ENCODE results near the gene GP1BA.

GP1BA gene

DNA sequence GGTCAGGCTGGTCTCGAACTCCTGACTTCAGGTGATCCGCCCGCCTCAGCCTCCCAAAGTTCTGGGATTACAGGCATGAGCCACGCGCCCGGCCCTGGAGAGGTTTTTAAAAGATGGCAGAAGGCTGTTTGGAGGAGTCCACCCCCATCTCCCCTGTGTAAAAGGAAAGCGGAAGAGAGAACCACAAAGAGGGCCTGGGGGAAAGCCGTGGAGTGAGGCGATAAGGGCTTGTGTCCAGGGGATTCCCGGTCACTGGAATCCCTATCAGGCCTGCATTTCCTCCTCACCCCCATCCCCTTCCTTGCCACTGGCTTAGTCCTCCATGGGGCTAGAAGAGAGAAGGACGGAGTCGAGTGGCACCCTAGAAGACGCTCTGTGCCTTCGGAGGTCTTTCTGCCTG lies at the start of gene GP1BA:
Gene GP1BA, plus strand, starts transcription at position 315 of the 400 bp plus-strand sequence. CDS start 328 bp downstream, outside the sequence.
- no peak for DNase-seq

GRCh38 chr17:4884489-4884888 lies 47.6 kb upstream of the GP1BA start:
- no peak for DNase-seq

DNA sequence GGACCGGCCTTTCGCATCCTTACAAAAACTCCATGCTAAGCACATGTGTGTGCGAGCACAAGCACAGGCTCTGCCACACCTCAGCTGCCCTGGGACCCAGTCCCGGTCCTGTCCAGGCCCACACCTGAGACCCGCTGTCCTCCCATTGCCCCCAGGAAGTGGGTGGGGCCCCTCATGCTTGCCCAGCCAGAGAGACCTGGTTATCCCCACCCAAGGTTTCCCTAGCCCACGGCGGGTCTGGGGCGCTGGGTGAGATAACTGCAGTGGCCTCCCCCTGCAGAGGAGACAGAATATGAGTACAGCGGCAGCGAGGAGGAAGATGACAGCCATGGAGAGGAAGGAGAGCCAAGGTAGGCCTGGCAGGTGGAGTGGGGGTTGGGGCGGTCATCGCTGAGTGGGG lies 45.2 kb upstream of the GP1BA start:
- DNase-seq = no peak

DNA sequence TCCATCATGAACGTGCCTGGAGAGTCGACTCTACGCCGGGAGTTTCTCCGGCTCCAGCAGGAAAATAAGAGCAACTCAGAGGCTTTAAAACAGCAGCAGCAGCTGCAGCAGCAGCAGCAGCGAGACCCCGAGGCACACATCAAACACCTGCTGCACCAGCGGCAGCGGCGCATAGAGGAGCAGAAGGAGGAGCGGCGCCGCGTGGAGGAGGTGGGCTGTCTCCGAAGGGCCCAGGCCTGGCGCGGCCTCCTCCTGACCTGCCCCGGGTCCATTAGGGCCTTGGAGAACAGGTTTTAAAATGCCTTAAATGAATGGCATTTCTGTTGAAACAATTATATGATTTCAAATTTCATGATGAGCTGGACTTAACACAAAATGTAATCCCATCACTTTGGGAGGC lies 44.5 kb upstream of the GP1BA start:
- no peak for DNase-seq

DNA sequence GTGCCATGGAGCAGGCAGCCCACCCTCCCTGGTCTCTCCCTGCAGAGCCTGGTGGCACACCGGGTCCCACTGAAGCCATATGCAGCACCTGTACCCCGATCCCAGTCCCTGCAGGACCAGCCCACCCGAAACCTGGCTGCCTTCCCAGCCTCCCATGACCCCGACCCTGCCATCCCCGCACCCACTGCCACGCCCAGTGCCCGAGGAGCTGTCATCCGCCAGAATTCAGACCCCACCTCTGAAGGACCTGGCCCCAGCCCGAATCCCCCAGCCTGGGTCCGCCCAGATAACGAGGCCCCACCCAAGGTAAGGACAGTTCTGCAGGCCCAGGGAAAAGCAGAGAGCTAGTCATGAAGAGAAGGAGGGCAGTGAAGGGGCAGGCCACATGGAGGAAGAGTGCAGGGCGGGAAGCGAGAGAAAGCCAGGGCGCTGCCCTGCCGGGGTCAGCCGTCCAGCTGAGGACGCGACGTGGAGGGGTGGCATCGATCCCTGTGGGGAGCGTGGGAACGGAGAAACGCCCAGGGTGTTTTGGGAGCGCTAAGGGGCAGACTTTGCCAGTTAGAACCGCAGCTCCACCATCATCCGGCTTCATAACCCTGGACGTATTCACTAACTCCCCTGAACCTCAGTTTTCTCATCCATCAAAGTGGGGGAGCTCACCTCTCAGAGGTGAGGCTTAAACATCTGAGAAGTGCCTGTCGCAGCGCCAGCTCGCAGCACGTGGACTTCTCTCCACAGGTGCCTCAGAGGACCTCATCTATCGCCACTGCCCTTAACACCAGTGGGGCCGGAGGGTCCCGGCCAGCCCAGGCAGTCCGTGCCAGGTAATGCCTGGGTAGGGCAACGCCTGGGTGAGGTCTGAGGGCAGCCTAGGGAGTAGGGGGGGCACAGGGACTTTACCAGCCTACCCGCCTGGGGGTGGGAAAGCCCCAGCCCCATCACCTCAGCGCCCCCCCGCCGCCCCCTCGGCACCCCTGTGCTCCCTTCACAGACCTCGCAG lies 40.4 kb upstream of the GP1BA start:
- DNase-seq = no peak

GRCh38 chr17:4892499-4893221 lies 39.4 kb upstream of the GP1BA start:
- no peak for DNase-seq

GRCh38 chr17:4893272-4893671 lies 38.8 kb upstream of the GP1BA start:
- DNase-seq = no peak

- DNase-seq = no peak
Measured at GRCh38 chr17:4893721-4894560, 38.1 kb upstream of the GP1BA start.

DNA sequence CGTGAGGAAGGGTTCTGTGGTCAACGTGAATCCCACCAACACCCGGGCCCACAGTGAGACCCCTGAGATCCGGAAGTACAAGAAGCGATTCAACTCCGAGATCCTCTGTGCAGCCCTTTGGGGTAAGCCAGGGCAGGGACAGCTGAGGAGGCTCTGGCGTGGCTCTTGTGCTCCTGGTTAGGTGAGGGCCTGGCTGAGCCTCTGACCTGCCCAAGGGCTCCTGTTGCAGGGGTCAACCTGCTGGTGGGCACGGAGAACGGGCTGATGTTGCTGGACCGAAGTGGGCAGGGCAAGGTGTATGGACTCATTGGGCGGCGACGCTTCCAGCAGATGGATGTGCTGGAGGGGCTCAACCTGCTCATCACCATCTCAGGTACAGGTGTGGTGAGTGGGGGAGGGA lies 37.0 kb upstream of the GP1BA start:
- DNase-seq = no peak

GRCh38 chr17:4895657-4896331 lies 36.3 kb upstream of the GP1BA start:
- DNase-seq = no peak

DNA sequence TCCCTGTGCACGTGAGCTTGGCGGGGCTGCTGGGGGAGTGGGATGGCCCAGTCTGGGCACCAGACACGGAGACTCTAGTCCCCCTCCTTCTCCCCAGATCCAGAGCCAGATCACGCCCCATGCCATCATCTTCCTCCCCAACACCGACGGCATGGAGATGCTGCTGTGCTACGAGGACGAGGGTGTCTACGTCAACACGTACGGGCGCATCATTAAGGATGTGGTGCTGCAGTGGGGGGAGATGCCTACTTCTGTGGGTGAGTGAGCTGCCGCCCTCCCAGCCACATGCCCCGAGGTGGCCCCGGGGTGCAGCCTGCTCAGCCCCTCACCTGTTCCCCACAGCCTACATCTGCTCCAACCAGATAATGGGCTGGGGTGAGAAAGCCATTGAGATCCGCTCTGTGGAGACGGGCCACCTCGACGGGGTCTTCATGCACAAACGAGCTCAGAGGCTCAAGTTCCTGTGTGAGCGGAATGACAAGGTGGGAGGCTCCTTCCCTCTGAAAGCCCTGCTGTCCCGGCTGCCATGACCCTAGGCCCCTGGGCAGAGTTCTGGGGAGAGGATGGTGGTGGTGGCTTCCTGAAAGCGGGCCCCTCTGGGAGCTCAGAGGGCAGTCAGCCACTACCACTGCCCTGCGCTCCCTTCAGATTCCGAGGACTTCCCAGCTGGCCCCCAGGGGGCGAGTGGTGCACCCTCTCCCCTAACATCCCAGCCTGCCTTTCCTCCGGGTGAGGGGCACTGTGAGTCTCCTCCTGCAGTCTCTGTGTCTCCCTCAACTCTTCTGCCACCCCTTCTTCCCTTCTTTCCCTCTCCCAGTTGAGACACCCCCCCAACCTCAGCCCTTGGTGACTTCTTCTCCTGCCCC lies 35.5 kb upstream of the GP1BA start:
- DNase-seq = no peak

DNA sequence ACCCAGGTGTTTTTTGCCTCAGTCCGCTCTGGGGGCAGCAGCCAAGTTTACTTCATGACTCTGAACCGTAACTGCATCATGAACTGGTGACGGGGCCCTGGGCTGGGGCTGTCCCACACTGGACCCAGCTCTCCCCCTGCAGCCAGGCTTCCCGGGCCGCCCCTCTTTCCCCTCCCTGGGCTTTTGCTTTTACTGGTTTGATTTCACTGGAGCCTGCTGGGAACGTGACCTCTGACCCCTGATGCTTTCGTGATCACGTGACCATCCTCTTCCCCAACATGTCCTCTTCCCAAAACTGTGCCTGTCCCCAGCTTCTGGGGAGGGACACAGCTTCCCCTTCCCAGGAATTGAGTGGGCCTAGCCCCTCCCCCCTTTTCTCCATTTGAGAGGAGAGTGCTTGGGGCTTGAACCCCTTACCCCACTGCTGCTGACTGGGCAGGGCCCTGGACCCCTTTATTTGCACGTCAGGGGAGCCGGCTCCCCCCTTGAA lies 34.8 kb upstream of the GP1BA start:
- no peak for DNase-seq

DNA sequence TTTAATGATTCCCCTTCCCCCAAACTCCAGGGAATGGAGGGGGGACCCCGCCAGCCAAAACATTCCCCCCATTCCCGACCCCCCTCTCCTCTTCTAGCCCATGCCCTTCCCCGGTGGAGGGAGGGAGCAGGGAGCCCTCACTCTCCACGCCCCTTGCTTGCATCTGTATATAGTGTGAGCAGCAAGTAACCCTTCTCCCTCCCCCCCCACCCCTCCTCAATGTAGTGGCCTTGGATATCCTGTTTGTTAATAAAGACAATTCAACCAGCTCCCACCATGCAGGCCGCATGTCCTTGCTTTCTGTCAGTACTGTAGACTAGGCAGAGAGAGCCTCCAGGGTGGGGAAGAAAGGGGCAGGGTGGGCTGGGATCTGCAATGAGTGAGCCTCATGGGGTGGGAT lies 34.3 kb upstream of the GP1BA start:
- no peak for DNase-seq

- no peak for DNase-seq
Measured at GRCh38 chr17:4898351-4898750, 33.7 kb upstream of the GP1BA start.

DNA sequence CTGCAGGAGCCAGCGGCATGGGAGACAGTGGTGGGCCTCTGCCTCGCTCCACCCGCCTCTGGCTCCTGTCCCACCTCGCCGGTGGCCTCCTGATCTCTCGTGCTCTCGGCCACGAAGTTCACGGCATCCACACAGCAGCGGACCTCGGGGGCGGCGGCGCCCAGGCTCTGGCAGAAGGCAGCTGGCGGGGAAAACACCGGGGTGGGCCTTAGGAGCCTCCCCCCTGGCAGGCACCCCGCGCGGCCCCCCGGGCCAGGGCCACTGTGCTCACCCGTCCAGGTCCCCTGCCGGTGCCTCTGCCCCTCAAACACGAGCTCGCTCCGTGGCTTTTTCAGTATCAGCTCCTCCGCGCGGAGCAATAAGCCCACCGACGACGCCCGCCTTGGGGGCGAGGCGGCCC lies 33.1 kb upstream of the GP1BA start:
- DNase-seq = no peak

GRCh38 chr17:4899341-4900230 lies 32.5 kb upstream of the GP1BA start, which contains the start of gene C17orf107:
C17orf107 (plus strand) TSS chr17:4899536; CDS start chr17:4899763, 227 bp downstream.
- DNase-seq = no peak

DNA sequence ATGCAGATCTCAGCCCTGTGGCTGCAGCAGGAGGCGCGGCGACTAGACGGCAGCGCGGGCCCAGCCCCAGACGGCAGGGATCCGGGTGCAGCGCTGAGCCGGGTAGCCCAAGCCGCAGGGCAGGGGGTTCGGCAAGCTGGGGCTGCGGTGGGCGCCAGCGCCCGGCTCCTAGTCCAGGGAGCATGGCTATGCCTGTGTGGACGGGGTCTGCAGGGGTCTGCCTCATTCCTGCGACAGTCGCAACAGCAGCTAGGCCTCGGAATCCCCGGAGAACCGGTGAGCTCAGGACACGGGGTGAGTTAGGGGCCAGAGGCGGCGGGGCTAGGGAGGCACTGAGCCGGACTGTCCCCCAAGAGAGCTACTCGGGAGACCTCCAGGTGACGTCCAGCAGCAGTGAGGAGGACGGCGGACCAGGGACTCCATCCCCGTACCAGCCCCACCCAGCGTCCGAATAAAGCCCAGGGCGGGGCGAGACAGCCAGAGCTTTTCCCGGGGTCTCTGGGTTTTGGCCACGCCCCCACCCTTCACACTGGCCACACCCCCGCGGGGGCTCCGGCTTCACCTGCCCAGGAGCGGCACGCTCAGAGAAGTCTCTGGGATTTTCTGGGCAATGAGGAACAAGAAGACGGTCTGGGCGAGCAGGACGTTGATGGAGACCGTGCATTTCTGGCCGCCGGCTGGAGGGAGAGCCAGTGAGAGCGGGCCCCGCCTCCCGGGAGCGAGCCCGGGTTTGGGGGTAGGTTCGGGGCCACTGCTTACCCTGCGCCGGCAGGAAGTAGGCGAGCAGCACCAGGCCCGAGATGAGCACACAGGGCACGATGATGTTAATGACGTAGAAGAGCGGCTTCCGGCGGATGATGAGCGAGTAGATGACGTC lies 31.6 kb upstream of the GP1BA start:
- DNase-seq = no peak

- DNase-seq = no peak
Measured at GRCh38 chr17:4901108-4901647, 30.9 kb upstream of the GP1BA start.

Measured in NCI-H345 (cell line).